AG09319 (cell line): ENCODE results near the gene DCDC1.

Experiments
- DNase-seq: peaks from one replicate; pipeline ENCODE4 v3.0.0-alpha.2; 2010; ENCODE audit warnings: low read depth; ENCODE audit errors: extremely low read depth
- CTCF ChIP-seq: IDR thresholded peaks from 2 replicates; pipeline ENCODE4 v1.5.1; 2011; ENCODE audit warnings: low read depth, mild to moderate bottlenecking, inconsistent platforms, low read length, moderate library complexity

The DCDC1 gene

GRCh38 chr11:31408201-31408600 lies 38.7 kb upstream of the DCDC1 start:
- no peak for TF ChIP-seq CTCF
- DNase-seq: no peak

DNA sequence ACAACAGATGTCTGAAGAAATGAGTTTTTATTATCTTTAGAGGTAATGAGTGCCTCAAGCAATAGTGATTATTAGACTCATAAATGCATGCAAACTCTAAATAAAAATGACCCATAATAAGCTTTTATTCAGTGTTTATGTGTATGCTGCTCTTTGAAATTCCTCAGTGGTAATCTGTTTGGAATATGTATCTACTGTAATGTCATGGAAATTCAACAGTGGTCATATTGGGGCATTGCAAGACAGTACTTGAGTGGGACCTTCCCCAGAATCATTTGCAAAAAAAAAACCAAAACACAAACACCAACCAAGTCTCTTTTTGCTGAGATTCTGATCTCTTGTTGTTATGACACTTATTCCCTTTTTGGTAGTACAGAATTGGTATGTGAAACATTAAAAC lies 35.1 kb upstream of the DCDC1 start:
- DNase-seq: no peak
- no peak for TF ChIP-seq CTCF

GRCh38 chr11:31397239-31397834 lies 27.8 kb upstream of the DCDC1 start:
- TF ChIP-seq CTCF: peak; percentile 59
- DNase-seq: no peak

DNA sequence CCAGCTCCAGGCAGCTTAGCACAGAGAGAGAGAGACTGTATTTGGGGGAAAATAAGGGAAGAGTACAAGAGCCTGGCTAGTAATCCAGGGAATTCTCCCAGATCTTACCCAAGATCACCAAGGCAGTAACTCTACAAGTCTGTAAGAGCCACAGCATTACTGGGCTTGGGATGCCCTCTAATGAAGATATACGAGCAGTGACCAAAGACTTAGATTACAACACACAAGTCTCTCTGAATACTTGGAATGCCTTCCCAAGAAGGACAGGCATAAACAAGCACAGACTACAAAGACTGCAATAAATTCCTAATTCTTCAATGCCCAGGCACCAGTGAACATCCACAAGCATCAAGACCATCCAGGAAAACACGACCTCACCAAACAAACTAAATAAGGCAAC lies 17.8 kb upstream of the DCDC1 start:
- TF ChIP-seq CTCF: no peak
- no peak for DNase-seq

- DNase-seq: no peak
- no peak for TF ChIP-seq CTCF
Observed at GRCh38 chr11:31383116-31383515, 13.6 kb upstream of the DCDC1 start.

- DNase-seq: no peak
- no peak for TF ChIP-seq CTCF
Observed at GRCh38 chr11:31375879-31376278, 6.3 kb upstream of the DCDC1 start.

- TF ChIP-seq CTCF: no peak
Observed at GRCh38 chr11:31366795-31367194, 2.7 kb downstream of the DCDC1 start.

More at GRCh38 chr11:31366795-31367194, 2.7 kb downstream of the DCDC1 start:
- DNase-seq: no peak
